HEK293T (cell line): Measurements from ENCODE around the gene SERINC3.

Experiments used
- CTBP1 ChIP-seq: fragments of 450-650 bp; IDR thresholded peaks from 2 replicates; pipeline ENCODE4 v1.6.1; 2016; ENCODE audit warnings: borderline replicate concordance
- FOXA1 ChIP-seq: fragments of 450-650 bp; IDR thresholded peaks from 2 replicates; pipeline ENCODE4 v1.6.1; 2016; ENCODE audit warnings: mild to moderate bottlenecking

DNA sequence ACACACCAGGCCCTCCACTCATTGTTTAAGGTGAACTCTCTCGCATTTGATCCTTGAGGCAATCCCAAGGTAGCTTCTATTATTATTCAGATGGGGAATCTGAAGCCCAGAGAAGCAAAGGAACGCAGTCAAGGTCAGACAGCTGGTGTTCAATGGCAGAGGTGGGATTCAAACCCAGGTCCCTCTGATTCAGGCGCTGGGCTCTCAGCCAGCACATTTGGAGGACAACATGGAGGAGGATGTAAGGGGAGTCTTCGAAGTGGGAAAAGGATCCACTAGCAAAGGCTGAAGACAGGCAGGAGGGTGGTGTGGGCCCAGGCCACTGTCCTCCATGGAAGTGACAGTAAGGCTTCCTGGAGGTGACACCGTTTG lies 60.1 kb downstream of the SERINC3 start:
- TF ChIP-seq CTBP1: no peak
- no peak for TF ChIP-seq FOXA1
